Upper lobe of right lung (tissue), 1 donor: ENCODE results near the gene ADAMTS5. TPM values are rescaled to one million over a fixed set of nuclear protein-coding genes. Genes with fewer than 3 reads are reported as not detected.

Experiments used
- ATAC-seq: fragments of 200-7000 bp; cut with Tn5 transposase; one replicate; pipeline ENCODE4 v1.9.1; 2020; ENCODE audit warnings: mild to moderate bottlenecking, moderate library complexity
- DNase-seq: peaks from one replicate; pipeline ENCODE4 v3.0.0-alpha.2; 2020
- H3K27ac ChIP-seq: fragments of 200-600 bp; one replicate; pipeline ENCODE4 v1.8.0; 2022
- H3K27me3 ChIP-seq: fragments of 200-600 bp; one replicate; pipeline ENCODE4 v1.8.0; 2022; ENCODE audit warnings: mild to moderate bottlenecking
- H3K36me3 ChIP-seq: fragments of 200-600 bp; one replicate; pipeline ENCODE4 v1.8.0; 2022
- H3K4me1 ChIP-seq: fragments of 200-600 bp; one replicate; pipeline ENCODE4 v1.8.0; 2022
- H3K4me3 ChIP-seq: fragments of 200-600 bp; one replicate; pipeline ENCODE4 v1.8.0; 2022; ENCODE audit warnings: mild to moderate bottlenecking
- H3K9me3 ChIP-seq: fragments of 200-600 bp; one replicate; pipeline ENCODE4 v1.8.0; 2022
- CTCF ChIP-seq: fragments of 200-600 bp; IDR thresholded peaks from one replicate; pipeline ENCODE4 v1.8.0; 2022; ENCODE audit warnings: antibody characterized with exemption
- intact Hi-C: fragments of 100-400 bp; cut with DNase I; formaldehyde crosslinking; loops from one replicate; pipeline ENCODE4 v1.11.0; 2022
- total RNA-seq: library from RNA; stranded (reverse); fragmentation: NEBNext Ultra II Directional; extraction: Animal tissue kit (Norgen Biotek cat#: 25700); gene quantifications from one replicate; pipeline ENCODE4 v1.2.1, GENCODE V29; 2021
- donor health status: DM: no; HTN: yes; CAD: no; lungs with severe emphysema.

Gene ADAMTS5
- total RNA-seq, 1 donor from 2014 or later = 3.2 TPM

GRCh38 chr21:26946744-26947446 lies 20.0 kb downstream of the ADAMTS5 start:
- peak; percentile 23 for ATAC-seq
- DNase-seq = no peak
- Histone ChIP-seq H3K27ac (no peak overlapping the region), H3K9me3 (no peaks in the 10 kb centered on the region), H3K4me1 (peaks cover 17% of the 10 kb centered on the region), H3K36me3 (no peaks in the 10 kb centered on the region), H3K4me3 (peak overlapping the region; percentile 2), H3K27me3 (no peaks in the 10 kb centered on the region)
- intact Hi-C loops = no loop called here
- no peak for TF ChIP-seq CTCF

- no peak for DNase-seq
- H3K4me3 ChIP-seq = peak overlapping the region; percentile 2
- H3K27me3 ChIP-seq = no peaks in the 10 kb centered on the region
- no peak for TF ChIP-seq CTCF
- H3K9me3 ChIP-seq = no peaks in the 10 kb centered on the region
- no peak overlapping the region for H3K27ac ChIP-seq
- intact Hi-C loops = no loop called here
- H3K36me3 ChIP-seq = no peaks in the 10 kb centered on the region
- peaks cover 17% of the 10 kb centered on the region for H3K4me1 ChIP-seq
- ATAC-seq = peak; percentile 95
Observed at GRCh38 chr21:26945916-26946675, 20.8 kb downstream of the ADAMTS5 start.

GRCh38 chr21:26943921-26944320 lies 23.0 kb downstream of the ADAMTS5 start:
- ATAC-seq (no peak), DNase-seq (no peak)
- no peak for TF ChIP-seq CTCF
- H3K4me3 ChIP-seq = no peak overlapping the region
- H3K36me3 ChIP-seq = no peaks in the 10 kb centered on the region
- intact Hi-C loops = no loop called here
- H3K4me1 ChIP-seq = peaks cover 17% of the 10 kb centered on the region
- no peak overlapping the region for H3K27ac ChIP-seq
- no peaks in the 10 kb centered on the region for H3K27me3 ChIP-seq
- H3K9me3 ChIP-seq = no peaks in the 10 kb centered on the region

- intact Hi-C loops = no loop called here
- Histone ChIP-seq H3K4me3 (no peak overlapping the region), H3K36me3 (no peaks in the 10 kb centered on the region), H3K4me1 (peaks cover 12% of the 10 kb centered on the region), H3K9me3 (no peaks in the 10 kb centered on the region), H3K27me3 (no peaks in the 10 kb centered on the region), H3K27ac (no peak overlapping the region)
- ATAC-seq (no peak), DNase-seq (no peak)
- no peak for TF ChIP-seq CTCF
Observed at GRCh38 chr21:26941421-26941820, 25.5 kb downstream of the ADAMTS5 start.

GRCh38 chr21:26939601-26940111 lies 27.2 kb downstream of the ADAMTS5 start:
- Histone ChIP-seq H3K9me3 (no peaks in the 10 kb centered on the region), H3K27ac (no peak overlapping the region), H3K27me3 (no peaks in the 10 kb centered on the region), H3K36me3 (no peaks in the 10 kb centered on the region), H3K4me3 (no peak overlapping the region), H3K4me1 (no peaks in the 10 kb centered on the region)
- ATAC-seq (no peak), DNase-seq (no peak)
- no peak for TF ChIP-seq CTCF
- intact Hi-C loops = no loop called here
